ENCODE measurements around the gene EVI2A.

GRCh38 chr17:31364012-31364411, 42.6 kb upstream of the EVI2A start:
- TF ChIP-seq POLR2A (IDR thresholded peaks at IDR 0.05; ENCODE audit: low read depth, low read length) (no peak), EGR1 (IDR thresholded peaks at IDR 0.05; ENCODE audit: borderline replicate concordance in 1 of 2, low read depth in 2 of 2, low read length in 2 of 2) (no peak), RFX5 (IDR thresholded peaks at IDR 0.05; ENCODE audit: low read depth, low read length) (no peak), POLR2AphosphoS5 (IDR thresholded peaks at IDR 0.05; ENCODE audit: low read length) (no peak), RB1 (IDR thresholded peaks at IDR 0.05; ENCODE audit: borderline replicate concordance) (no peak), EP300 (IDR thresholded peaks at IDR 0.05; ENCODE audit: borderline replicate concordance in 1 of 2, control insufficient read depth in 1 of 2, low read depth in 2 of 2, low read length in 2 of 2) (no peak), JUNB (IDR thresholded peaks at IDR 0.05) (no peak), BMI1 (IDR thresholded peaks at IDR 0.05; ENCODE audit: borderline replicate concordance) (no peak), RCOR1 (conservative IDR thresholded peaks at IDR 0.05; ENCODE audit: low read depth, low read length) (no peak), TARDBP (IDR thresholded peaks at IDR 0.05; ENCODE audit: borderline replicate concordance) (no peak), NFXL1 (IDR thresholded peaks at IDR 0.05; ENCODE audit: borderline replicate concordance) (no peak), IRF3 (IDR thresholded peaks at IDR 0.05) (no peak), GABPA (IDR thresholded peaks at IDR 0.05; ENCODE audit: low read depth) (no peak)
- TF ChIP-seq, protein P1, sequence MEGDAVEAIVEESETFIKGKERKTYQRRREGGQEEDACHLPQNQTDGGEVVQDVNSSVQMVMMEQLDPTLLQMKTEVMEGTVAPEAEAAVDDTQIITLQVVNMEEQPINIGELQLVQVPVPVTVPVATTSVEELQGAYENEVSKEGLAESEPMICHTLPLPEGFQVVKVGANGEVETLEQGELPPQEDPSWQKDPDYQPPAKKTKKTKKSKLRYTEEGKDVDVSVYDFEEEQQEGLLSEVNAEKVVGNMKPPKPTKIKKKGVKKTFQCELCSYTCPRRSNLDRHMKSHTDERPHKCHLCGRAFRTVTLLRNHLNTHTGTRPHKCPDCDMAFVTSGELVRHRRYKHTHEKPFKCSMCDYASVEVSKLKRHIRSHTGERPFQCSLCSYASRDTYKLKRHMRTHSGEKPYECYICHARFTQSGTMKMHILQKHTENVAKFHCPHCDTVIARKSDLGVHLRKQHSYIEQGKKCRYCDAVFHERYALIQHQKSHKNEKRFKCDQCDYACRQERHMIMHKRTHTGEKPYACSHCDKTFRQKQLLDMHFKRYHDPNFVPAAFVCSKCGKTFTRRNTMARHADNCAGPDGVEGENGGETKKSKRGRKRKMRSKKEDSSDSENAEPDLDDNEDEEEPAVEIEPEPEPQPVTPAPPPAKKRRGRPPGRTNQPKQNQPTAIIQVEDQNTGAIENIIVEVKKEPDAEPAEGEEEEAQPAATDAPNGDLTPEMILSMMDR (IDR thresholded peaks at IDR 0.05 in 2 of 3, conservative IDR thresholded peaks at IDR 0.05 in 1 of 3; ENCODE audit: control insufficient read depth in 2 of 3, extremely low read depth in 1 of 3, insufficient read depth in 1 of 3, low read depth in 3 of 3, low read length in 3 of 3): no peak

Measured in GM12878 (cell line).